Stomach smooth muscle (tissue), 2 donors: ENCODE data around the gene MGMT.

Experiments
- H3K27ac ChIP-seq: one replicate; pipeline ENCODE4 v1.7.0; 2013; ENCODE audit warnings: mild to moderate bottlenecking, low read length, inconsistent platforms
- H3K27me3 ChIP-seq, 2 donors: one replicate each; pipeline ENCODE4 v1.7.0; 2013; ENCODE audit warnings: low read length in 2 of 2; ENCODE audit not compliant: insufficient read depth in 2 of 2, control insufficient read depth in 1 of 2
- H3K36me3 ChIP-seq, 2 donors: one replicate each; pipeline ENCODE4 v1.7.0; 2013; ENCODE audit warnings: low read length in 2 of 2; ENCODE audit not compliant: control insufficient read depth in 2 of 2, insufficient read depth in 2 of 2
- H3K4me1 ChIP-seq: one replicate; pipeline ENCODE4 v1.7.0; 2013; ENCODE audit warnings: low read length; ENCODE audit not compliant: control insufficient read depth, insufficient read depth
- H3K4me3 ChIP-seq, 2 donors: one replicate each; pipeline ENCODE4 v1.7.0; 2013; ENCODE audit warnings: low read length in 2 of 2
- H3K9ac ChIP-seq, 2 donors: one replicate each; pipeline ENCODE4 v1.7.0; 2013; ENCODE audit warnings: low read length in 2 of 2, mild to moderate bottlenecking in 1 of 2
- H3K9me3 ChIP-seq, 2 donors: one replicate each; pipeline ENCODE4 v1.7.0; 2013; ENCODE audit warnings: low read length in 2 of 2; ENCODE audit not compliant: control insufficient read depth in 2 of 2
- donor health status: healthy.
- donor health status: Pancreatic carcinoma.

The MGMT gene

GRCh38 chr10:129658376-129659072 is 191.5 kb downstream of the MGMT start:
- H3K4me1 ChIP-seq, result no peaks in the 10 kb centered on the region
- no peaks in the 10 kb centered on the region for H3K9me3 ChIP-seq
- no peak overlapping the region for H3K9ac ChIP-seq
- H3K36me3 ChIP-seq, result no peaks in the 10 kb centered on the region
- no peak overlapping the region for H3K4me3 ChIP-seq
- no peak overlapping the region for H3K27ac ChIP-seq
- no peaks in the 10 kb centered on the region for H3K27me3 ChIP-seq

- Histone ChIP-seq H3K9me3 (peaks cover 0 to 2% of the 10 kb centered on the region in 2 donors), H3K36me3 (no peaks in the 10 kb centered on the region), H3K27me3 (no peaks in the 10 kb centered on the region), H3K9ac (no peak overlapping the region), H3K27ac (no peak overlapping the region), H3K4me1 (no peaks in the 10 kb centered on the region), H3K4me3 (no peak overlapping the region)
Measured at GRCh38 chr10:129659508-129660268, 192.6 kb downstream of the MGMT start.

- Histone ChIP-seq H3K27me3 (no peaks in the 10 kb centered on the region), H3K9me3 (peaks cover 0 to 2% of the 10 kb centered on the region in 2 donors), H3K36me3 (no peaks in the 10 kb centered on the region), H3K4me3 (no peak overlapping the region), H3K27ac (no peak overlapping the region), H3K9ac (no peak overlapping the region), H3K4me1 (no peaks in the 10 kb centered on the region)
Measured at GRCh38 chr10:129660569-129660968, 193.5 kb downstream of the MGMT start.

- no peak overlapping the region for H3K4me3 ChIP-seq
- H3K27ac ChIP-seq, result no peak overlapping the region
- no peaks in the 10 kb centered on the region for H3K36me3 ChIP-seq
- H3K4me1 ChIP-seq, result no peaks in the 10 kb centered on the region
- H3K27me3 ChIP-seq, result no peaks in the 10 kb centered on the region
- H3K9ac ChIP-seq, result no peak overlapping the region
- H3K9me3 ChIP-seq, result peaks cover 0 to 2% of the 10 kb centered on the region in 2 donors
Measured at GRCh38 chr10:129662426-129662825, 195.4 kb downstream of the MGMT start.

- no peaks in the 10 kb centered on the region for H3K9me3 ChIP-seq
- H3K4me3 ChIP-seq, result no peak overlapping the region
- H3K36me3 ChIP-seq, result no peaks in the 10 kb centered on the region
- no peak overlapping the region for H3K27ac ChIP-seq
- H3K9ac ChIP-seq, result no peak overlapping the region
- no peaks in the 10 kb centered on the region for H3K27me3 ChIP-seq
- no peaks in the 10 kb centered on the region for H3K4me1 ChIP-seq
Measured at GRCh38 chr10:129670124-129670523, 203.1 kb downstream of the MGMT start.

GRCh38 chr10:129673292-129673691 is 206.3 kb downstream of the MGMT start:
- no peak overlapping the region for H3K27ac ChIP-seq
- H3K4me1 ChIP-seq, result no peaks in the 10 kb centered on the region
- no peaks in the 10 kb centered on the region for H3K9me3 ChIP-seq
- H3K4me3 ChIP-seq, result no peak overlapping the region
- no peaks in the 10 kb centered on the region for H3K27me3 ChIP-seq
- H3K36me3 ChIP-seq, result no peaks in the 10 kb centered on the region
- H3K9ac ChIP-seq, result no peak overlapping the region

- Histone ChIP-seq H3K27ac (no peak overlapping the region), H3K27me3 (no peaks in the 10 kb centered on the region), H3K9me3 (no peaks in the 10 kb centered on the region), H3K9ac (no peak overlapping the region), H3K4me1 (no peaks in the 10 kb centered on the region), H3K36me3 (no peaks in the 10 kb centered on the region), H3K4me3 (no peak overlapping the region)
Measured at GRCh38 chr10:129675027-129675769, 208.2 kb downstream of the MGMT start.

GRCh38 chr10:129676014-129676413 is 209.0 kb downstream of the MGMT start:
- Histone ChIP-seq H3K36me3 (no peaks in the 10 kb centered on the region), H3K27ac (no peak overlapping the region), H3K9me3 (no peaks in the 10 kb centered on the region), H3K27me3 (no peaks in the 10 kb centered on the region), H3K4me1 (no peaks in the 10 kb centered on the region), H3K4me3 (no peak overlapping the region), H3K9ac (no peak overlapping the region)

- Histone ChIP-seq H3K9me3 (no peaks in the 10 kb centered on the region), H3K27me3 (no peaks in the 10 kb centered on the region), H3K27ac (no peak overlapping the region), H3K36me3 (no peaks in the 10 kb centered on the region), H3K9ac (no peak overlapping the region), H3K4me1 (no peaks in the 10 kb centered on the region), H3K4me3 (no peak overlapping the region)
Measured at GRCh38 chr10:129677377-129677927, 210.4 kb downstream of the MGMT start.

GRCh38 chr10:129678186-129678585 is 211.1 kb downstream of the MGMT start:
- H3K4me3 ChIP-seq, result no peak overlapping the region
- no peaks in the 10 kb centered on the region for H3K4me1 ChIP-seq
- no peak overlapping the region for H3K27ac ChIP-seq
- H3K27me3 ChIP-seq, result no peaks in the 10 kb centered on the region
- no peaks in the 10 kb centered on the region for H3K9me3 ChIP-seq
- no peaks in the 10 kb centered on the region for H3K36me3 ChIP-seq
- no peak overlapping the region for H3K9ac ChIP-seq
